Gastrocnemius medialis (tissue), 4 donors: ENCODE data around the gene MS4A4A.

Experiments
- POLR2A ChIP-seq, 2 donors: fragments of 450-650 bp; IDR thresholded peaks; one replicate each; pipeline ENCODE4 v1.6.1; 2017; ENCODE audit warnings: antibody characterized with exemption in 2 of 2, mild to moderate bottlenecking in 2 of 2, moderate library complexity in 2 of 2
- TF ChIP-seq, protein P1 (sequence below), 5 experiments: fragments of 450-650 bp in 3 of 5; fragments of 200-600 bp in 2 of 5; sonication (generic) in 2 of 5; IDR thresholded peaks in 4 of 5; conservative IDR thresholded peaks in 1 of 5; 1 replicate in 4 of 5; 2 replicates in 1 of 5; pipeline ENCODE4 v1.5.1; 2016 to 2019; ENCODE audit warnings: antibody characterized with exemption in 5 of 5, mild to moderate bottlenecking in 3 of 5, moderate library complexity in 3 of 5

DNA sequence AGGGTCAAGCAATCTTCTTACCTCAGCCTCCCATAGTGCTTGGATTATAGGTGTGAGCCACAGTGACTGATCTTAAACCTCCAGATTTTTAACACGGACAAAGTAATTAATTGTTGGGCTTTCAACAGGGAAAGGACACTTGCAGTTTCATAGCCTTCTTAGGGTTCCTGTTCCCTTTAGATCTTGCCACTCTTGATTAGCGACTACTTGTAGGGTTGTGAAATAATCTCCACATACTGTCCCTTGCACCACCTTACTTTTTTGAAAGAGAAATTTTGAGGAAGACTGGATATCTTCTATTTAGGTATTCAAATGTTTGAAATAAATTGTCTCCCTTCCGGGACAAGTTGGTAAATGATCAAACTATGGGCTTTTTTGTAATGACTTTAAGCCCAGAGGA is 45.1 kb upstream of the MS4A4A start:
- TF ChIP-seq, protein P1, sequence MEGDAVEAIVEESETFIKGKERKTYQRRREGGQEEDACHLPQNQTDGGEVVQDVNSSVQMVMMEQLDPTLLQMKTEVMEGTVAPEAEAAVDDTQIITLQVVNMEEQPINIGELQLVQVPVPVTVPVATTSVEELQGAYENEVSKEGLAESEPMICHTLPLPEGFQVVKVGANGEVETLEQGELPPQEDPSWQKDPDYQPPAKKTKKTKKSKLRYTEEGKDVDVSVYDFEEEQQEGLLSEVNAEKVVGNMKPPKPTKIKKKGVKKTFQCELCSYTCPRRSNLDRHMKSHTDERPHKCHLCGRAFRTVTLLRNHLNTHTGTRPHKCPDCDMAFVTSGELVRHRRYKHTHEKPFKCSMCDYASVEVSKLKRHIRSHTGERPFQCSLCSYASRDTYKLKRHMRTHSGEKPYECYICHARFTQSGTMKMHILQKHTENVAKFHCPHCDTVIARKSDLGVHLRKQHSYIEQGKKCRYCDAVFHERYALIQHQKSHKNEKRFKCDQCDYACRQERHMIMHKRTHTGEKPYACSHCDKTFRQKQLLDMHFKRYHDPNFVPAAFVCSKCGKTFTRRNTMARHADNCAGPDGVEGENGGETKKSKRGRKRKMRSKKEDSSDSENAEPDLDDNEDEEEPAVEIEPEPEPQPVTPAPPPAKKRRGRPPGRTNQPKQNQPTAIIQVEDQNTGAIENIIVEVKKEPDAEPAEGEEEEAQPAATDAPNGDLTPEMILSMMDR (IDR thresholded peaks at IDR 0.05 in 4 of 5, conservative IDR thresholded peaks at IDR 0.05 in 1 of 5): no peak
- no peak for TF ChIP-seq POLR2A (IDR thresholded peaks at IDR 0.05)
